HL-60/S4 treated with phorbol 12-myristate 13-acetate at 8.2 ng/mL for 4 days and 3 days (cell line): ENCODE measurements around the gene AGPAT2.

ENCODE experiments used
- in situ Hi-C: fragments of 300-500 bp; cut with MboI; formaldehyde crosslinking; loops from 2 replicates; pipeline ENCODE4 v1.15.0; 2022; ENCODE audit warnings: low sequenced_read_pairs

Gene AGPAT2

GRCh38 chr9:136690104-136690805, 3.0 kb upstream of the AGPAT2 start:
- in situ Hi-C loops: no loop called here

GRCh38 chr9:136689108-136689460, 1.8 kb upstream of the AGPAT2 start:
- in situ Hi-C loops: no loop called here

- in situ Hi-C loops: no loop called here
These were observed 1.2 kb upstream of the AGPAT2 start for GRCh38 chr9:136688274-136689107.

GRCh38 chr9:136687721-136688223, 515 bp upstream of the AGPAT2 start:
- in situ Hi-C loops: no loop called here

GRCh38 chr9:136686534-136686793, 793 bp downstream of the AGPAT2 start:
- in situ Hi-C loops: no loop called here

- in situ Hi-C loops: no loop called here
These were observed 1.3 kb downstream of the AGPAT2 start for GRCh38 chr9:136685790-136686533.

GRCh38 chr9:136685216-136685615, 2.0 kb downstream of the AGPAT2 start:
- in situ Hi-C loops: no loop called here

GRCh38 chr9:136684799-136685198, 2.5 kb downstream of the AGPAT2 start:
- in situ Hi-C loops: no loop called here

GRCh38 chr9:136684339-136684738, 2.9 kb downstream of the AGPAT2 start:
- in situ Hi-C loops: no loop called here

- in situ Hi-C loops: no loop called here
These were observed 3.5 kb downstream of the AGPAT2 start for GRCh38 chr9:136683755-136684154.

GRCh38 chr9:136683173-136683745, 4.0 kb downstream of the AGPAT2 start:
- in situ Hi-C loops: no loop called here

GRCh38 chr9:136682710-136683109, 4.5 kb downstream of the AGPAT2 start:
- in situ Hi-C loops: no loop called here

GRCh38 chr9:136681945-136682699, 5.1 kb downstream of the AGPAT2 start:
- in situ Hi-C loops: no loop called here

- in situ Hi-C loops: no loop called here
These were observed 6.2 kb downstream of the AGPAT2 start for GRCh38 chr9:136681029-136681428.

GRCh38 chr9:136679431-136679941, 7.8 kb downstream of the AGPAT2 start:
- in situ Hi-C loops: no loop called here

GRCh38 chr9:136678624-136679023, 8.6 kb downstream of the AGPAT2 start:
- in situ Hi-C loops: no loop called here

GRCh38 chr9:136678034-136678433, 9.2 kb downstream of the AGPAT2 start:
- in situ Hi-C loops: no loop called here

- in situ Hi-C loops: no loop called here
These were observed 10.2 kb downstream of the AGPAT2 start for GRCh38 chr9:136676920-136677686.

GRCh38 chr9:136676297-136676794, 10.9 kb downstream of the AGPAT2 start:
- in situ Hi-C loops: no loop called here
